GM12891 (cell line): Measurements from ENCODE around the gene SLC25A5.
"Not testable (repeated sequence)": the region's sequence is repeated elsewhere in the genome, so short reads cannot be mapped to it uniquely, and the experiment has no call there.

Experiments
- DNase-seq: peaks from one replicate; pipeline ENCODE4 v3.0.0; 2011; ENCODE audit warnings: low spot score; ENCODE audit not compliant: insufficient read length
- FAIRE-seq: peaks from 2 replicates; lab custom pipeline; 2011; peaks lifted over from hg19 to GRCh38; lab: Jason Lieb, UNC
- PAX5 ChIP-seq: IDR thresholded peaks from 2 replicates; pipeline ENCODE4 v1.6.1; 2011; ENCODE audit warnings: low read length, moderate library complexity, mild to moderate bottlenecking; ENCODE audit not compliant: insufficient read depth, severe bottlenecking
- POLR2A ChIP-seq: IDR thresholded peaks from 2 replicates; pipeline ENCODE4 v1.6.1; 2011; ENCODE audit warnings: low read depth, low read length, control low read depth
- POLR2AphosphoS5 ChIP-seq: IDR thresholded peaks from 2 replicates; pipeline ENCODE4 v1.6.1; 2011; ENCODE audit warnings: low read depth, low read length, control low read depth
- POU2F2 ChIP-seq: IDR thresholded peaks from 2 replicates; pipeline ENCODE4 v1.6.1; 2011; ENCODE audit warnings: low read depth, mild to moderate bottlenecking, control low read depth, low read length, moderate library complexity
- SPI1 ChIP-seq: IDR thresholded peaks from 2 replicates; pipeline ENCODE4 v1.6.1; 2011; ENCODE audit warnings: low read depth, low read length, control low read depth
- TAF1 ChIP-seq: IDR thresholded peaks from 2 replicates; pipeline ENCODE4 v1.6.1; 2011; ENCODE audit warnings: low read depth, low read length, control low read depth

Gene SLC25A5

GRCh38 chrX:119489212-119490074 is 21.2 kb downstream of the SLC25A5 start:
- FAIRE-seq (no peak), DNase-seq (no peak)
- no peak for TF ChIP-seq SPI1
- no peak for TF ChIP-seq PAX5

- DNase-seq (no peak), FAIRE-seq (no peak)
- TF ChIP-seq POU2F2: no peak
- TF ChIP-seq PAX5: no peak
- no peak for TF ChIP-seq POLR2AphosphoS5
- no peak for TF ChIP-seq TAF1
- TF ChIP-seq SPI1: no peak
- no peak for TF ChIP-seq POLR2A
Measured at GRCh38 chrX:119492463-119492862, 24.2 kb downstream of the SLC25A5 start.

- not testable (repeated sequence) for DNase-seq, FAIRE-seq
Measured at GRCh38 chrX:119493851-119494495, 25.7 kb downstream of the SLC25A5 start.

- TF ChIP-seq POU2F2 (no peak), TAF1 (no peak), PAX5 (no peak), SPI1 (no peak), POLR2AphosphoS5 (no peak), POLR2A (no peak)
- DNase-seq: no peak
- FAIRE-seq: no peak
Measured at GRCh38 chrX:119495734-119496726, 27.8 kb downstream of the SLC25A5 start.

GRCh38 chrX:119497185-119497584 is 28.9 kb downstream of the SLC25A5 start:
- no peak for TF ChIP-seq PAX5
- peak; percentile 52 for TF ChIP-seq SPI1
- DNase-seq: no peak

GRCh38 chrX:119500061-119500800 is 32.0 kb downstream of the SLC25A5 start:
- TF ChIP-seq TAF1: no peak
- TF ChIP-seq POLR2A: no peak
- no peak for TF ChIP-seq POU2F2
- TF ChIP-seq PAX5: no peak
- TF ChIP-seq SPI1: no peak
- TF ChIP-seq POLR2AphosphoS5: no peak
- DNase-seq: no peak
- no peak for FAIRE-seq

More at GRCh38 chrX:119497185-119497584, 28.9 kb downstream of the SLC25A5 start:
- no peak for FAIRE-seq

- no peak for FAIRE-seq
Measured at GRCh38 chrX:119501511-119502148, 33.4 kb downstream of the SLC25A5 start.

GRCh38 chrX:119502727-119503483 is 34.7 kb downstream of the SLC25A5 start:
- DNase-seq (no peak), FAIRE-seq (peak; percentile 52)
- TF ChIP-seq POU2F2 (no peak), PAX5 (no peak), POLR2A (no peak), POLR2AphosphoS5 (no peak), TAF1 (no peak), SPI1 (no peak)

More at GRCh38 chrX:119501511-119502148, 33.4 kb downstream of the SLC25A5 start:
- TF ChIP-seq POLR2A: no peak
- no peak for TF ChIP-seq PAX5
- no peak for TF ChIP-seq POU2F2
- no peak for TF ChIP-seq POLR2AphosphoS5
- no peak for TF ChIP-seq TAF1
- no peak for TF ChIP-seq SPI1
- DNase-seq: no peak
